Natural killer cell (primary cell): Measurements from ENCODE around the gene SHISA6. TPM values are rescaled to one million over a fixed set of nuclear protein-coding genes. Genes with fewer than 3 reads are reported as not detected.

ENCODE experiments used
- ATAC-seq, 3 donors: fragments of 150-1000 bp in 2 of 3; fragments of 200-7000 bp in 1 of 3; cut with Tn5 transposase; 1 replicate in 1 of 3; 2 replicates in 2 of 3; pipeline ENCODE4 v1.10.0; 2021; ENCODE audit warnings: mild to moderate bottlenecking in 2 of 3, moderate library complexity in 2 of 3
- DNase-seq, 2 donors: peaks; one replicate each; pipeline versions ENCODE4 v3.0.0 to v3.0.0-alpha.2; 2013 to 2021; ENCODE audit warnings: mixed read lengths in 1 of 2
- H3K27ac ChIP-seq: one replicate; pipeline ENCODE4 v1.5.1; 2013; ENCODE audit warnings: mild to moderate bottlenecking, low read length
- H3K27me3 ChIP-seq: one replicate; pipeline ENCODE4 v1.6.1; 2013; ENCODE audit warnings: low read length; ENCODE audit not compliant: control insufficient read depth, insufficient read depth
- H3K36me3 ChIP-seq: one replicate; pipeline ENCODE4 v1.6.1; 2013; ENCODE audit warnings: low read length; ENCODE audit not compliant: control insufficient read depth, insufficient read depth
- H3K4me1 ChIP-seq: one replicate; pipeline ENCODE4 v1.6.1; 2013; ENCODE audit warnings: low read length; ENCODE audit not compliant: control insufficient read depth, insufficient read depth
- H3K4me3 ChIP-seq: one replicate; pipeline ENCODE4 v1.5.1; 2013; ENCODE audit warnings: low read length
- H3K9me3 ChIP-seq: one replicate; pipeline ENCODE4 v1.6.1; 2013; ENCODE audit warnings: low read length; ENCODE audit not compliant: control insufficient read depth, insufficient read depth
- H3K27ac Mint-ChIP-seq, 2 donors: one replicate each; pipeline ENCODE4 v1.8.0; 2022; ENCODE audit warnings: mild to moderate bottlenecking in 2 of 2, mixed read lengths in 2 of 2, moderate library complexity in 1 of 2
- H3K27me3 Mint-ChIP-seq, 2 donors: one replicate each; pipeline ENCODE4 v1.8.0; 2022; ENCODE audit warnings: low read depth in 2 of 2, mixed read lengths in 2 of 2
- H3K36me3 Mint-ChIP-seq: one replicate; pipeline ENCODE4 v1.8.0; 2022; ENCODE audit warnings: mixed read lengths
- H3K4me1 Mint-ChIP-seq, 2 donors: one replicate each; pipeline ENCODE4 v1.8.0; 2022; ENCODE audit warnings: mixed read lengths in 2 of 2
- H3K4me3 Mint-ChIP-seq: one replicate; pipeline ENCODE4 v1.8.0; 2022; ENCODE audit warnings: mild to moderate bottlenecking, moderate library complexity, mixed read lengths
- H3K9me3 Mint-ChIP-seq, 2 donors: one replicate each; pipeline ENCODE4 v1.8.0; 2022; ENCODE audit warnings: mixed read lengths in 2 of 2
- CTCF ChIP-seq: fragments of 200-600 bp; IDR thresholded peaks from one replicate; pipeline ENCODE4 v1.8.0; 2022; ENCODE audit warnings: antibody characterized with exemption
- WGBS: methylation state at CpG from one replicate; pipeline ENCODE4 v1.1.7; 2013; ENCODE audit warnings: missing lambda C conversion rate; ENCODE audit not compliant: insufficient coverage; 5-methylcytosine and 5-hydroxymethylcytosine counted together
- intact Hi-C: fragments of 100-400 bp; cut with micrococcal nuclease; formaldehyde crosslinking; loops from one replicate; pipeline ENCODE4 v1.14.2; 2022
- total RNA-seq, 4 donors: library from RNA; stranded (reverse); fragments of 120-200 nt in 1 of 4; gene quantifications; one replicate each; pipeline versions ENCODE4 v1.2.3 to v1.2.4, GENCODE V29; 2013 to 2022

SHISA6 gene
- total RNA-seq, 3 donors from 2014 or later (not counting 1 experiment from before 2014, with no cell fraction given) = not detected

- Histone ChIP-seq H3K4me1 (no peaks in the 10 kb centered on the region), H3K36me3 (no peaks in the 10 kb centered on the region), H3K9me3 (peaks cover 18% of the 10 kb centered on the region), H3K27ac (no peak overlapping the region), H3K27me3 (no peaks in the 10 kb centered on the region), H3K4me3 (no peak overlapping the region)
- no peaks in the 10 kb centered on the region for H3K27me3 Mint-ChIP-seq
- no peak overlapping the region for H3K27ac Mint-ChIP-seq
- DNase-seq (no peak), ATAC-seq (no peak)
- TF ChIP-seq CTCF = no peak
- no peaks in the 10 kb centered on the region for H3K4me1 Mint-ChIP-seq
- WGBS = 90% methylated on average over 5 of the region's 5 CpGs
- H3K36me3 Mint-ChIP-seq = no peaks in the 10 kb centered on the region
- intact Hi-C loops = no loop called here
- H3K4me3 Mint-ChIP-seq = no peak overlapping the region
- peaks cover 15 to 18% of the 10 kb centered on the region in 2 donors for H3K9me3 Mint-ChIP-seq
Measured at GRCh38 chr17:11538366-11538765, 297.4 kb downstream of the SHISA6 start.

DNA sequence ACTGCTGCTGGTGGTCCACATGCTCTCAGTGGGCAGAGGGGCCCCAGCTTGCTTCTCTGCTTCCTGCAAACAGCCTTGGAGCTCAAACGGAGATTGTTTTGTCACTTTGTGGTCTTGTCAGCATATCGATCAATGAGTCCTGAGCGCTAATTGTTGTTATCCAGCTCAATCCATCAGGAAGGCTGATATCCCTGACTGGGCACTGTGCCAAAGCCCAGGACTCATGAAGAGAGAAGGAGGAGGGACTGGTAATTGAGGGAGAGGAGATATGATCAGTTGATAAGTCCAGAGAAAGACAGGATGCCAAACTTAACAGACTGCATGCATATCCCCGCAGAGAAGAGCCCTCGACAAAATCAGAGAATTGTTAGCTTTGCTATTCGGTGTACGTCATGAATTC lies 298.6 kb downstream of the SHISA6 start:
- WGBS = 75% methylated on average over 7 of the region's 7 CpGs
- TF ChIP-seq CTCF = no peak
- peaks cover 18% of the 10 kb centered on the region for H3K9me3 ChIP-seq
- no peaks in the 10 kb centered on the region for H3K4me1 ChIP-seq
- H3K36me3 ChIP-seq = no peaks in the 10 kb centered on the region
- ATAC-seq (no peak), DNase-seq (no peak)
- no peak overlapping the region for H3K4me3 ChIP-seq
- Mint-ChIP-seq H3K4me1 (no peaks in the 10 kb centered on the region), H3K27ac (no peak overlapping the region), H3K36me3 (no peaks in the 10 kb centered on the region), H3K4me3 (no peak overlapping the region), H3K9me3 (peaks cover 13 to 14% of the 10 kb centered on the region in 2 donors), H3K27me3 (no peaks in the 10 kb centered on the region)
- no peak overlapping the region for H3K27ac ChIP-seq
- intact Hi-C loops = loop anchor here (10.0 kb wide), 1 partner anchor 55 kb away; the partner anchor contains the start of gene DNAH9
- no peaks in the 10 kb centered on the region for H3K27me3 ChIP-seq

- no peaks in the 10 kb centered on the region for H3K36me3 ChIP-seq
- 87% methylated on average over 6 of the region's 6 CpGs for WGBS
- H3K27me3 ChIP-seq = no peaks in the 10 kb centered on the region
- ATAC-seq (no peak), DNase-seq (no peak)
- Mint-ChIP-seq H3K27me3 (no peaks in the 10 kb centered on the region), H3K4me1 (no peaks in the 10 kb centered on the region), H3K4me3 (no peak overlapping the region), H3K36me3 (no peaks in the 10 kb centered on the region), H3K27ac (no peak overlapping the region), H3K9me3 (peaks cover 3 to 12% of the 10 kb centered on the region in 2 donors)
- peaks cover 13% of the 10 kb centered on the region for H3K9me3 ChIP-seq
- no peaks in the 10 kb centered on the region for H3K4me1 ChIP-seq
- no peak overlapping the region for H3K4me3 ChIP-seq
- intact Hi-C loops = loop anchor here (10.0 kb wide), 1 partner anchor 50 kb away; the partner anchor contains the start of gene DNAH9
- no peak overlapping the region for H3K27ac ChIP-seq
- no peak for TF ChIP-seq CTCF
Measured at GRCh38 chr17:11545002-11545401, 304.0 kb downstream of the SHISA6 start.

DNA sequence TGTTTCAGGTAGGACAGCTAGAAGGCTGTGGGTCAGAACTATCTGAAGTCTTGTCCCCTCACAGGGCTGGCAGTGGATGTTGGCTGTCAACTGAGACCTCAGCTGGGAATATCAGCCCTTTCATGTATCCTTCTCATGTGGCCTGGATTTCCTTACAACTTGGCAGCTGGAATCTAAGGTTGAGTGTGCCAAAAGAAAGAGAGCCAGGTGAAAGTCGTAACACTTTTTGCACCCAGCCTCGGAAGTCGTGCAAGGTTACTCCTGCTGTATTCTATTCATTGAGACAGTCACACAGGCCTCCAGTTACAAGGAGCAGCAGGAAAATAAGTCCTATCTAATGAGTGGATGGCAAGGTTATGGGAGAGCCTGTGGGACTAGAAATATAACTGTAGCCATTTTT lies 304.7 kb downstream of the SHISA6 start:
- Histone ChIP-seq H3K27me3 (no peaks in the 10 kb centered on the region), H3K4me3 (no peak overlapping the region), H3K27ac (no peak overlapping the region), H3K36me3 (no peaks in the 10 kb centered on the region), H3K9me3 (peaks cover 13% of the 10 kb centered on the region), H3K4me1 (no peaks in the 10 kb centered on the region)
- 81% methylated on average over 3 of the region's 3 CpGs for WGBS
- Mint-ChIP-seq H3K4me1 (no peaks in the 10 kb centered on the region), H3K36me3 (no peaks in the 10 kb centered on the region), H3K4me3 (no peak overlapping the region), H3K9me3 (peaks cover 3 to 13% of the 10 kb centered on the region in 2 donors), H3K27me3 (no peaks in the 10 kb centered on the region), H3K27ac (no peak overlapping the region)
- no peak for ATAC-seq
- TF ChIP-seq CTCF = no peak
- intact Hi-C loops = loop anchor here (10.0 kb wide), 1 partner anchor 49 kb away; the partner anchor contains the start of gene DNAH9
- no peak for DNase-seq
